ENCODE data around the gene HNF1B.

Gene HNF1B

GRCh38 chr17:37677021-37677420 is 67.8 kb downstream of the HNF1B start (continued):
- TF ChIP-seq, protein P1, sequence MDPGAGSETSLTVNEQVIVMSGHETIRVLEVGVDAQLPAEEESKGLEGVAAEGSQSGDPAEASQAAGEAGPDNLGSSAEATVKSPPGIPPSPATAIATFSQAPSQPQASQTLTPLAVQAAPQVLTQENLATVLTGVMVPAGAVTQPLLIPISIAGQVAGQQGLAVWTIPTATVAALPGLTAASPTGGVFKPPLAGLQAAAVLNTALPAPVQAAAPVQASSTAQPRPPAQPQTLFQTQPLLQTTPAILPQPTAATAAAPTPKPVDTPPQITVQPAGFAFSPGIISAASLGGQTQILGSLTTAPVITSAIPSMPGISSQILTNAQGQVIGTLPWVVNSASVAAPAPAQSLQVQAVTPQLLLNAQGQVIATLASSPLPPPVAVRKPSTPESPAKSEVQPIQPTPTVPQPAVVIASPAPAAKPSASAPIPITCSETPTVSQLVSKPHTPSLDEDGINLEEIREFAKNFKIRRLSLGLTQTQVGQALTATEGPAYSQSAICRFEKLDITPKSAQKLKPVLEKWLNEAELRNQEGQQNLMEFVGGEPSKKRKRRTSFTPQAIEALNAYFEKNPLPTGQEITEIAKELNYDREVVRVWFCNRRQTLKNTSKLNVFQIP (CRISPR knock-in tag; IDR thresholded peaks at IDR 0.05; ENCODE audit: borderline replicate concordance, low read depth), result no peak
- TF ChIP-seq, protein P2, sequence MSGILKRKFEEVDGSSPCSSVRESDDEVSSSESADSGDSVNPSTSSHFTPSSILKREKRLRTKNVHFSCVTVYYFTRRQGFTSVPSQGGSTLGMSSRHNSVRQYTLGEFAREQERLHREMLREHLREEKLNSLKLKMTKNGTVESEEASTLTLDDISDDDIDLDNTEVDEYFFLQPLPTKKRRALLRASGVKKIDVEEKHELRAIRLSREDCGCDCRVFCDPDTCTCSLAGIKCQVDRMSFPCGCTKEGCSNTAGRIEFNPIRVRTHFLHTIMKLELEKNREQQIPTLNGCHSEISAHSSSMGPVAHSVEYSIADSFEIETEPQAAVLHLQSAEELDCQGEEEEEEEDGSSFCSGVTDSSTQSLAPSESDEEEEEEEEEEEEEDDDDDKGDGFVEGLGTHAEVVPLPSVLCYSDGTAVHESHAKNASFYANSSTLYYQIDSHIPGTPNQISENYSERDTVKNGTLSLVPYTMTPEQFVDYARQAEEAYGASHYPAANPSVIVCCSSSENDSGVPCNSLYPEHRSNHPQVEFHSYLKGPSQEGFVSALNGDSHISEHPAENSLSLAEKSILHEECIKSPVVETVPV (CRISPR knock-in tag; IDR thresholded peaks at IDR 0.05), result no peak
- no peak for TF ChIP-seq PPARA (CRISPR knock-in tag; IDR thresholded peaks at IDR 0.05; ENCODE audit: borderline replicate concordance)
- TF ChIP-seq ARNTL (CRISPR knock-in tag; IDR thresholded peaks at IDR 0.05; ENCODE audit: borderline replicate concordance, low read depth), result no peak
- TF ChIP-seq, protein P3, sequence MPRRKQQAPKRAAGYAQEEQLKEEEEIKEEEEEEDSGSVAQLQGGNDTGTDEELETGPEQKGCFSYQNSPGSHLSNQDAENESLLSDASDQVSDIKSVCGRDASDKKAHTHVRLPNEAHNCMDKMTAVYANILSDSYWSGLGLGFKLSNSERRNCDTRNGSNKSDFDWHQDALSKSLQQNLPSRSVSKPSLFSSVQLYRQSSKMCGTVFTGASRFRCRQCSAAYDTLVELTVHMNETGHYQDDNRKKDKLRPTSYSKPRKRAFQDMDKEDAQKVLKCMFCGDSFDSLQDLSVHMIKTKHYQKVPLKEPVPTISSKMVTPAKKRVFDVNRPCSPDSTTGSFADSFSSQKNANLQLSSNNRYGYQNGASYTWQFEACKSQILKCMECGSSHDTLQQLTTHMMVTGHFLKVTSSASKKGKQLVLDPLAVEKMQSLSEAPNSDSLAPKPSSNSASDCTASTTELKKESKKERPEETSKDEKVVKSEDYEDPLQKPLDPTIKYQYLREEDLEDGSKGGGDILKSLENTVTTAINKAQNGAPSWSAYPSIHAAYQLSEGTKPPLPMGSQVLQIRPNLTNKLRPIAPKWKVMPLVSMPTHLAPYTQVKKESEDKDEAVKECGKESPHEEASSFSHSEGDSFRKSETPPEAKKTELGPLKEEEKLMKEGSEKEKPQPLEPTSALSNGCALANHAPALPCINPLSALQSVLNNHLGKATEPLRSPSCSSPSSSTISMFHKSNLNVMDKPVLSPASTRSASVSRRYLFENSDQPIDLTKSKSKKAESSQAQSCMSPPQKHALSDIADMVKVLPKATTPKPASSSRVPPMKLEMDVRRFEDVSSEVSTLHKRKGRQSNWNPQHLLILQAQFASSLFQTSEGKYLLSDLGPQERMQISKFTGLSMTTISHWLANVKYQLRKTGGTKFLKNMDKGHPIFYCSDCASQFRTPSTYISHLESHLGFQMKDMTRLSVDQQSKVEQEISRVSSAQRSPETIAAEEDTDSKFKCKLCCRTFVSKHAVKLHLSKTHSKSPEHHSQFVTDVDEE (CRISPR knock-in tag; IDR thresholded peaks at IDR 0.05), result no peak
- TF ChIP-seq GLIS3 (CRISPR knock-in tag; IDR thresholded peaks at IDR 0.05), result no peak

DNA sequence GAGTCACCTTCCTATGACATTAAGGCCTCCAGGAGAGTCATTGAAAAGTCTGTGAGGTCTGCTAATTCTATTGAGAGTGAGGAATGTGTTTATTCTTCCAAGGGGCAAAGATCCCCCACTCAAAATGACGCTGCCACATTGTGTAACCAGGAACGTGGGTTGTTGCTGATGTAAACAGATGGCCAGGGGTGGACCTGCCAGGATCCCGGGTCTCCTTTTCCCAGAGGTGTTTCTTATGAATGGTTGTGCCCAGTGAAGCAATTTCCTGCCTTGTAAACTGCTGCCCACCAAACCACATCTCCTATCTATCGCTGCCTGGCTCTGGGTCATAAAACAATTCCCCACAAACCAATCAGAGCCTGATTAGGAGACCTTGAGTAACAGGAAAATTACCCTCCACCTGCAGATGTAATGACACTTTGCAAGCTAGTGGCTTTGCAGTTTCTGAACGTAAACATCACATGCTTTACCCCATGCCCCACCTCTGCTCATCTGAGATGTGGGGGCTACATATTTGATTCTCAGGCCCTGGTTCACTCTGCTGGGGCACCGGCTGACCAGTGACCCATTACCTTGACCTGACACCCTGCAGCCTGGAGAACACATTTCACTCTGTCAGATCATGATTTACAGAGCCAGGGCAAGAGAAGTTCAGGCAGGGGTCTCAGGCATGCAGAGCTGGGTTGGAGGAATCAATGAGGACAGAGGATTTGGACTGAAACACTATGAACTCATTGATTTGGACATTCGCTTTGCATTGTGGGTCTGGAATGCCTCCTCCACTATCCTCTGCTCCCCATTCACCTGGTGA is 68.5 kb downstream of the HNF1B start:
- TF ChIP-seq ZNF565 (CRISPR knock-in tag; conservative IDR thresholded peaks at IDR 0.05; ENCODE audit: low read depth) (no peak), ESRRG (CRISPR knock-in tag; IDR thresholded peaks at IDR 0.05) (no peak), RARB (CRISPR knock-in tag; IDR thresholded peaks at IDR 0.05) (no peak), ZNF70 (CRISPR knock-in tag; IDR thresholded peaks at IDR 0.05) (no peak), ARNTL (CRISPR knock-in tag; IDR thresholded peaks at IDR 0.05; ENCODE audit: borderline replicate concordance, low read depth) (no peak), TCF4 (CRISPR knock-in tag; IDR thresholded peaks at IDR 0.05; ENCODE audit: borderline replicate concordance) (no peak), ZC3H10 (CRISPR knock-in tag; IDR thresholded peaks at IDR 0.05) (no peak), BACH2 (CRISPR knock-in tag; IDR thresholded peaks at IDR 0.05; ENCODE audit: borderline replicate concordance) (no peak), SNAI2 (CRISPR knock-in tag; IDR thresholded peaks at IDR 0.05) (no peak), ZNF8 (CRISPR knock-in tag; IDR thresholded peaks at IDR 0.05) (no peak), GLIS3 (CRISPR knock-in tag; IDR thresholded peaks at IDR 0.05) (no peak), TOX (CRISPR knock-in tag; IDR thresholded peaks at IDR 0.05; ENCODE audit: borderline replicate concordance) (no peak)
- TF ChIP-seq, protein P1 (CRISPR knock-in tag; IDR thresholded peaks at IDR 0.05; ENCODE audit: borderline replicate concordance, low read depth), result no peak
- TF ChIP-seq, protein P2 (CRISPR knock-in tag; IDR thresholded peaks at IDR 0.05), result no peak
- TF ChIP-seq, protein P4, sequence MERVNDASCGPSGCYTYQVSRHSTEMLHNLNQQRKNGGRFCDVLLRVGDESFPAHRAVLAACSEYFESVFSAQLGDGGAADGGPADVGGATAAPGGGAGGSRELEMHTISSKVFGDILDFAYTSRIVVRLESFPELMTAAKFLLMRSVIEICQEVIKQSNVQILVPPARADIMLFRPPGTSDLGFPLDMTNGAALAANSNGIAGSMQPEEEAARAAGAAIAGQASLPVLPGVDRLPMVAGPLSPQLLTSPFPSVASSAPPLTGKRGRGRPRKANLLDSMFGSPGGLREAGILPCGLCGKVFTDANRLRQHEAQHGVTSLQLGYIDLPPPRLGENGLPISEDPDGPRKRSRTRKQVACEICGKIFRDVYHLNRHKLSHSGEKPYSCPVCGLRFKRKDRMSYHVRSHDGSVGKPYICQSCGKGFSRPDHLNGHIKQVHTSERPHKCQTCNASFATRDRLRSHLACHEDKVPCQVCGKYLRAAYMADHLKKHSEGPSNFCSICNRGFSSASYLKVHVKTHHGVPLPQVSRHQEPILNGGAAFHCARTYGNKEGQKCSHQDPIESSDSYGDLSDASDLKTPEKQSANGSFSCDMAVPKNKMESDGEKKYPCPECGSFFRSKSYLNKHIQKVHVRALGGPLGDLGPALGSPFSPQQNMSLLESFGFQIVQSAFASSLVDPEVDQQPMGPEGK (CRISPR knock-in tag; IDR thresholded peaks at IDR 0.05; ENCODE audit: borderline replicate concordance), result no peak
- TF ChIP-seq, protein P3 (CRISPR knock-in tag; IDR thresholded peaks at IDR 0.05), result no peak

More for the DNA sequence above, 68.5 kb downstream of the HNF1B start:
- no peak for ATAC-seq

Measured in SK-N-SH treated with all-trans-retinoic acid at 6 μM for 48 hours (cell line).